NCI-H748 (cell line): Measurements from ENCODE around the gene TUBA4B.
"Not testable (repeated sequence)": the region's sequence is repeated elsewhere in the genome, so short reads cannot be mapped to it uniquely, and the experiment has no call there.

ENCODE experiments used
- DNase-seq: peaks from one replicate; lab custom pipeline; 2025; ENCODE audit not compliant: unreplicated experiment; lab: John Stamatoyannopoulos, UW

The TUBA4B gene

DNA sequence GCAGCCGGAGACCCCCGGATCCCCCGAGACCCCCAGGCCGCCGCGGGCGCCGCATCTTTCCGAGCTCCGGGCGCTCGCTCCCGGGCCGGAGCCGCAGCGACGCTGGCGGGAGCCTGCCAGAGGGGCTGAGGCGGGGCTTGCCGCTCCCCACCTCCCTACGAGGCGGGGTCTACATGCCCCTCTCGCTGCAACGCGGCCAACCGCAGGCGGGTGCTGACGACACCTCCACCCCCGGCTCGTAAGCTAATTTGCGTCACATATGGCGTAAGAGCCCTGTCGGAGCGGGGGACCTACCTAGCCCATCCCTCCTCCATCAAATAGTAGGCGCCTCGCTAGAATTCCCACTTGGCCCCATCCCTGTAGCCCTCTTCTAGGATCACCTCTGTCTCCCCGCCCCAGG lies 56.2 kb downstream of the TUBA4B start, which contains the start of gene PTPRN:
PTPRN (minus strand) TSS at position 124 of the 400 bp plus-strand sequence; CDS start at position 55, 69 bp downstream.
- DNase-seq, result peak; percentile 95

DNA sequence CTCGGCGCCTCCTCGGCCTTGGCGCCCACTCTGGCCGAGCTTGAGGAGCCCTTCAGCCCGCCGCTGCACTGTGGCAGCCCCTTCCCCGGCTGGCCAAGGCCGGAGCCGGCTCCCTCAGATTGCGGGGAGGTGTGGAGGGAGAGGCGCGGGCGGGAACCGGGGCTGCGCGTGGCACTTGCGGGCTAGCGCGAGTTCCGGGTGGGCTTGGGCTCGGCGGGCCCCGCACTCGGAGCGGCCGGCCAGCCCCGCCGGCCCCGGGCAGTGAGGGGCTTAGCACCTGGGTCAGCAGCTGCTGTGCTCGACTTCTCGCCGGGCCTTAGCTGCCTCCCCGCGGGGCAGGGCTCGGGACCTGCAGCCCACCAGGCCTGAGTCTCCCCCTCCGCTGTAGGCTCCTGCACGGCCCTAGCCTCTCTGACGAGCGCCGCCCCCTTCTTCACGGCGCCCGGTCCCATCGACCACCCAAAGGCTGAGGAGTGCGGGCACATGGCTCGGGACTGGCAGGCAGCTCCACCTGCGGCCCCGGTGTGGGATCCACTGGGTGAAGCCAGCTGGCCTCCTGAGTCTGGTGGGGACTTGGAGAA lies 59.7 kb downstream of the TUBA4B start:
- not testable (repeated sequence) for DNase-seq

DNA sequence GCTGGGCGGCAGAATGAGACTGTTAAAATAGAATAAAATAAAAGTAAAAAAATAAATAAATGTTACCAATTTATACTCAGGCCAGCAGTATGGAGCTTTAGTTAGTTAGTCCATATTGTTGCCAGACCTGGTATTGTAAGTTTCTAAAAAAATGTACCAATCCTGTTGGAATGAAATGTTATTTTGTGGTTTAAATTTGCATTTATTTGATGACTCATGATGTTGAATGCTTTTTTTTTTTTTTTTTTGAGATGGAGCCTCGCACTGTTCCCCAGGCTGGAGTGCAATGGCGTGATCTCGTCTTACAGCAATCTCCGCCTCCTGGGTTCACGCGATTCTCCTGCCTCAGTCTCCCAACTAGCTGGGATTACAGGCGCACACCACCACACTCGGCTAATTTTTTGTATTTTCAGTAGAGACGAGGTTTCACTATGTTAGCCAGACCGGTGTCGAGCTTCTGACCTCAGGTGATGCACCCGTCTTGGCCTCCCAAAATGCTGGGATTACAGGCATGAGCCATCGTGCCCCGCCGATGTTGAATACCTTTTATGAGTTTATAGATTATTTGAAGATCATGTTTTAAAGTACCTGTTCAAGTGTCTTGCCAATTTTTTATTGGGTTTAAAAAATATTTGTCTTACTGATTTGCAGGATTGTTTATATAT lies 61.9 kb downstream of the TUBA4B start:
- DNase-seq, result no peak
